ENCODE measurements around the gene TECTB. TPM values are rescaled to one million over a fixed set of nuclear protein-coding genes. Genes with fewer than 3 reads are reported as not detected.

Gene TECTB
- total RNA-seq, 1 experiment from 2014 or later, result not detected

GRCh38 chr10:112296908-112297331 lies 13.7 kb downstream of the TECTB start:
- BruUV-seq (replicated peaks), result no TSS peak
- POLR2A ChIA-PET, result no interaction called here
- peaks cover 16% of the 10 kb centered on the region for H3K4me1 Mint-ChIP-seq (ENCODE audit: insufficient read depth, unreplicated experiment)
- H3K36me3 Mint-ChIP-seq (ENCODE audit: insufficient read depth, unreplicated experiment), result no peaks in the 10 kb centered on the region
- H3K27ac Mint-ChIP-seq (ENCODE audit: low read depth, unreplicated experiment), result no peak overlapping the region
- no peaks in the 10 kb centered on the region for H3K27me3 Mint-ChIP-seq (ENCODE audit: insufficient read depth, unreplicated experiment)
- intact Hi-C loops (cut with micrococcal nuclease), result no loop called here
- H3K4me3 Mint-ChIP-seq (ENCODE audit: unreplicated experiment), result no peak overlapping the region
- no peaks in the 10 kb centered on the region for H3K9me3 Mint-ChIP-seq (ENCODE audit: unreplicated experiment)
- DNase-seq (ENCODE audit: unreplicated experiment), result no peak
- TF ChIP-seq CTCF (IDR thresholded peaks at IDR 0.05; ENCODE audit: unreplicated experiment), result no peak
- CTCF ChIA-PET, result interaction anchor here (0.6 kb wide), 1 partner anchor 1195 kb away, joined by 3 read pairs; no protein-coding TSS in a partner anchor

DNA sequence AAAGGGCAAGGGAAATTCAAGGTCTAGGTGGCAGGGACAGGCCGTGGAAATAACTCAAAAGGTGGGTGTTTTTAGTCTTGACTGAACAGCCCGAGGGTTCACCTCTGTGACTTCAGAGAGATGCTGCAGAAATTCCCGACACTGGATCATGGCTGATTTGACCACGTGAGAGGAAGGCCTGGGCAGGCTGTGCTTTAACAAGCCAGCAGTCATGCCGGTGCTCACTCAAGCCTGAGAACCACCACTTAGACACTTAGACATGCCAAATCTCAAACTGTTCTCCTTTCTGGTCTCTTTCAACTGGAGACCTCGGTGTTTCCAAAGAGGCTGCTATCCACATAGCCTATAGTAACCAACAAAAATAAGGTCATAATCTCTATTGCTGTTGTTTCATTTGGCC lies 15.4 kb downstream of the TECTB start:
- no peak for TF ChIP-seq CTCF (IDR thresholded peaks at IDR 0.05; ENCODE audit: unreplicated experiment)
- ChIA-PET POLR2A (no interaction called here), CTCF (no interaction called here)
- DNase-seq (ENCODE audit: unreplicated experiment), result no peak
- Mint-ChIP-seq H3K36me3 (ENCODE audit: insufficient read depth, unreplicated experiment) (no peaks in the 10 kb centered on the region), H3K4me1 (ENCODE audit: insufficient read depth, unreplicated experiment) (peaks cover 16% of the 10 kb centered on the region), H3K27me3 (ENCODE audit: insufficient read depth, unreplicated experiment) (no peaks in the 10 kb centered on the region), H3K9me3 (ENCODE audit: unreplicated experiment) (no peaks in the 10 kb centered on the region), H3K4me3 (ENCODE audit: unreplicated experiment) (no peak overlapping the region), H3K27ac (ENCODE audit: low read depth, unreplicated experiment) (no peak overlapping the region)
- BruUV-seq (replicated peaks), result no TSS peak
- intact Hi-C loops (cut with micrococcal nuclease), result no loop called here

GRCh38 chr10:112299456-112299855 lies 16.3 kb downstream of the TECTB start:
- intact Hi-C loops (cut with micrococcal nuclease), result no loop called here
- Mint-ChIP-seq H3K27ac (ENCODE audit: low read depth, unreplicated experiment) (no peak overlapping the region), H3K4me1 (ENCODE audit: insufficient read depth, unreplicated experiment) (peaks cover 18% of the 10 kb centered on the region), H3K36me3 (ENCODE audit: insufficient read depth, unreplicated experiment) (no peaks in the 10 kb centered on the region), H3K4me3 (ENCODE audit: unreplicated experiment) (no peak overlapping the region), H3K27me3 (ENCODE audit: insufficient read depth, unreplicated experiment) (no peaks in the 10 kb centered on the region), H3K9me3 (ENCODE audit: unreplicated experiment) (no peaks in the 10 kb centered on the region)
- TF ChIP-seq CTCF (IDR thresholded peaks at IDR 0.05; ENCODE audit: unreplicated experiment), result no peak
- CTCF ChIA-PET, result interaction anchor here (1.1 kb wide), 1 partner anchor 8 kb away, joined by 4 read pairs; no protein-coding TSS in a partner anchor
- BruUV-seq (replicated peaks), result no TSS peak
- POLR2A ChIA-PET, result no interaction called here
- no peak for DNase-seq (ENCODE audit: unreplicated experiment)

DNA sequence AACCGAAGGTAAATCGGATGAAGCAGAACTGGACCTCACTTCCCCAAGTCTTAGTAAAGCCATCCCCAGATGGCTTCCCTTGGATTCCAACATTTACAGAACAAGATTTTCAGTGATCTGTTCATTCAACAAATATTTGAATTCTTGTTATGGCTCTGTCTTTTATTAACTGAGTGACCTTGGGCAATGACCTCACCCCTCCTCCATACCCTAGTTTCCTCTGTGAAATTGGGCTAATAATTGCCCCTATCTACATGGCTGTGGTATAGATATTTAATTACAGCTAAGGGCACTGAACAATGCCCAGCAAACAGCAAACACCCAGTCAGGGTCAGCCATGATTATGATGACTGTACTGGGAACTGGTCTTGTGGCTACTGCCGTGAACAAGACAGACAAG lies 19.1 kb downstream of the TECTB start:
- CTCF ChIA-PET, result interaction anchor here (0.6 to 2.3 kb wide), 2 partner anchors 13 to 22 kb away, joined by 4 to 13 read pairs; no protein-coding TSS in a partner anchor
- Mint-ChIP-seq H3K4me3 (ENCODE audit: unreplicated experiment) (no peak overlapping the region), H3K27ac (ENCODE audit: low read depth, unreplicated experiment) (no peak overlapping the region), H3K27me3 (ENCODE audit: insufficient read depth, unreplicated experiment) (no peaks in the 10 kb centered on the region), H3K36me3 (ENCODE audit: insufficient read depth, unreplicated experiment) (no peaks in the 10 kb centered on the region), H3K4me1 (ENCODE audit: insufficient read depth, unreplicated experiment) (peaks cover 6% of the 10 kb centered on the region), H3K9me3 (ENCODE audit: unreplicated experiment) (no peaks in the 10 kb centered on the region)
- intact Hi-C loops (cut with micrococcal nuclease), result no loop called here
- BruUV-seq (replicated peaks), result no TSS peak
- POLR2A ChIA-PET, result no interaction called here
- no peak for TF ChIP-seq CTCF (IDR thresholded peaks at IDR 0.05; ENCODE audit: unreplicated experiment)
- DNase-seq (ENCODE audit: unreplicated experiment), result no peak
